GM21423 (cell line): ENCODE results near the gene PRKX.
A peak's percentile ranks its signal among the peaks of the same experiment; 100 is the strongest.
"Not testable (repeated sequence)": the region's sequence is repeated elsewhere in the genome, so short reads cannot be mapped to it uniquely, and the experiment has no call there.

ENCODE experiments used
- ATAC-seq: cut with Tn5 transposase; IDR thresholded peaks from one replicate; pipeline ENCODE4 v1.9.1; 2021; ENCODE audit warnings: mild to moderate bottlenecking, moderate library complexity; ENCODE audit not compliant: unreplicated experiment

PRKX gene

GRCh38 chrX:3712051-3712869 is 1.2 kb downstream of the PRKX start:
- ATAC-seq = peak; percentile 11

GRCh38 chrX:3711331-3711917 is 2.0 kb downstream of the PRKX start:
- no peak for ATAC-seq

GRCh38 chrX:3707673-3708274 is 5.7 kb downstream of the PRKX start:
- not testable (repeated sequence) for ATAC-seq

GRCh38 chrX:3706481-3706880 is 7.0 kb downstream of the PRKX start:
- no peak for ATAC-seq

- not testable (repeated sequence) for ATAC-seq
Measured at GRCh38 chrX:3703251-3703650, 10.2 kb downstream of the PRKX start.

GRCh38 chrX:3702095-3702494 is 11.4 kb downstream of the PRKX start:
- ATAC-seq = not testable (repeated sequence)

GRCh38 chrX:3701445-3701928 is 12.0 kb downstream of the PRKX start:
- not testable (repeated sequence) for ATAC-seq

GRCh38 chrX:3699821-3700381 is 13.5 kb downstream of the PRKX start:
- ATAC-seq = no peak

- no peak for ATAC-seq
Measured at GRCh38 chrX:3697701-3698279, 15.7 kb downstream of the PRKX start.

- ATAC-seq = no peak
Measured at GRCh38 chrX:3697220-3697684, 16.2 kb downstream of the PRKX start.

- ATAC-seq = no peak
Measured at GRCh38 chrX:3695536-3695935, 17.9 kb downstream of the PRKX start.

- ATAC-seq = no peak
Measured at GRCh38 chrX:3690140-3690539, 23.3 kb downstream of the PRKX start.

- not testable (repeated sequence) for ATAC-seq
Measured at GRCh38 chrX:3683236-3683635, 30.2 kb downstream of the PRKX start.

- no peak for ATAC-seq
Measured at GRCh38 chrX:3680459-3680858, 33.0 kb downstream of the PRKX start.

GRCh38 chrX:3679669-3680068 is 33.8 kb downstream of the PRKX start:
- no peak for ATAC-seq

GRCh38 chrX:3678328-3678727 is 35.1 kb downstream of the PRKX start:
- no peak for ATAC-seq

- no peak for ATAC-seq
Measured at GRCh38 chrX:3674881-3675280, 38.6 kb downstream of the PRKX start.

- ATAC-seq = no peak
Measured at GRCh38 chrX:3669841-3670475, 43.5 kb downstream of the PRKX start.

- no peak for ATAC-seq
Measured at GRCh38 chrX:3666975-3667374, 46.5 kb downstream of the PRKX start.

- ATAC-seq = no peak
Measured at GRCh38 chrX:3664921-3665320, 48.5 kb downstream of the PRKX start.
